Measurements from ENCODE around the gene SNRPA. TPM values are rescaled to one million over a fixed set of nuclear protein-coding genes. Genes with fewer than 3 reads are reported as not detected.
"Not testable (repeated sequence)": the region's sequence is repeated elsewhere in the genome, so short reads cannot be mapped to it uniquely, and the experiment has no call there.

SNRPA gene
- total RNA-seq, 1 experiment from 2014 or later, result 64.3 TPM

- no peak for DNase-seq (ENCODE audit: low read depth)
- in situ Hi-C loops (cut with HindIII; ENCODE audit: low pct_unique_long_range_greater_than_20kb, low sequenced_read_pairs), result no loop called here
Measured at GRCh38 chr19:40763963-40764362, 13.0 kb downstream of the SNRPA start.

GRCh38 chr19:40766385-40766784 lies 15.4 kb downstream of the SNRPA start:
- in situ Hi-C loops (cut with HindIII; ENCODE audit: low pct_unique_long_range_greater_than_20kb, low sequenced_read_pairs); DNase-seq (ENCODE audit: low read depth): not testable (repeated sequence)

- DNase-seq (ENCODE audit: low read depth), result no peak
- in situ Hi-C loops (cut with HindIII; ENCODE audit: low pct_unique_long_range_greater_than_20kb, low sequenced_read_pairs), result no loop called here
Measured at GRCh38 chr19:40768869-40769268, 17.9 kb downstream of the SNRPA start.

GRCh38 chr19:40771101-40771862 lies 20.3 kb downstream of the SNRPA start:
- in situ Hi-C loops (cut with HindIII; ENCODE audit: low pct_unique_long_range_greater_than_20kb, low sequenced_read_pairs), result not testable (repeated sequence)
- peak; percentile 60 for DNase-seq (ENCODE audit: low read depth)

- DNase-seq (ENCODE audit: low read depth), result no peak
- in situ Hi-C loops (cut with HindIII; ENCODE audit: low pct_unique_long_range_greater_than_20kb, low sequenced_read_pairs), result no loop called here
Measured at GRCh38 chr19:40774916-40775631, 24.1 kb downstream of the SNRPA start, which contains the start of gene MIA. Gene MIA (plus strand): TSS chr19:40775521. CDS start chr19:40775543, 22 bp downstream.

GRCh38 chr19:40775632-40776022 lies 24.6 kb downstream of the SNRPA start:
- in situ Hi-C loops (cut with HindIII; ENCODE audit: low pct_unique_long_range_greater_than_20kb, low sequenced_read_pairs), result no loop called here
- DNase-seq (ENCODE audit: low read depth), result no peak

- DNase-seq (ENCODE audit: low read depth), result no peak
- in situ Hi-C loops (cut with HindIII; ENCODE audit: low pct_unique_long_range_greater_than_20kb, low sequenced_read_pairs), result no loop called here
Measured at GRCh38 chr19:40776364-40776763, 25.4 kb downstream of the SNRPA start.

- in situ Hi-C loops (cut with HindIII; ENCODE audit: low pct_unique_long_range_greater_than_20kb, low sequenced_read_pairs), result no loop called here
- DNase-seq (ENCODE audit: low read depth), result peak; percentile 94
Measured at GRCh38 chr19:40776932-40777644, 26.1 kb downstream of the SNRPA start.

- in situ Hi-C loops (cut with HindIII; ENCODE audit: low pct_unique_long_range_greater_than_20kb, low sequenced_read_pairs), result no loop called here
- no peak for DNase-seq (ENCODE audit: low read depth)
Measured at GRCh38 chr19:40777645-40777936, 26.6 kb downstream of the SNRPA start.

- DNase-seq (ENCODE audit: low read depth), result peak; percentile 100
- in situ Hi-C loops (cut with HindIII; ENCODE audit: low pct_unique_long_range_greater_than_20kb, low sequenced_read_pairs), result no loop called here
Measured at GRCh38 chr19:40777937-40778705, 27.1 kb downstream of the SNRPA start, which contains the start of gene RAB4B. Gene RAB4B (plus strand): TSS chr19:40778247. CDS start chr19:40778376, 129 bp downstream.

- DNase-seq (ENCODE audit: low read depth), result no peak
- in situ Hi-C loops (cut with HindIII; ENCODE audit: low pct_unique_long_range_greater_than_20kb, low sequenced_read_pairs), result no loop called here
Measured at GRCh38 chr19:40778706-40779284, 27.8 kb downstream of the SNRPA start.

- in situ Hi-C loops (cut with HindIII; ENCODE audit: low pct_unique_long_range_greater_than_20kb, low sequenced_read_pairs), result no loop called here
Measured at GRCh38 chr19:40780582-40780981, 29.6 kb downstream of the SNRPA start.

GRCh38 chr19:40781140-40781539 lies 30.1 kb downstream of the SNRPA start:
- no peak for DNase-seq (ENCODE audit: low read depth)
- in situ Hi-C loops (cut with HindIII; ENCODE audit: low pct_unique_long_range_greater_than_20kb, low sequenced_read_pairs), result no loop called here

More at GRCh38 chr19:40780582-40780981, 29.6 kb downstream of the SNRPA start:
- no peak for DNase-seq (ENCODE audit: low read depth)

GRCh38 chr19:40783711-40784110 lies 32.7 kb downstream of the SNRPA start:
- no peak for DNase-seq (ENCODE audit: low read depth)
- in situ Hi-C loops (cut with HindIII; ENCODE audit: low pct_unique_long_range_greater_than_20kb, low sequenced_read_pairs), result no loop called here

- DNase-seq (ENCODE audit: low read depth); in situ Hi-C loops (cut with HindIII; ENCODE audit: low pct_unique_long_range_greater_than_20kb, low sequenced_read_pairs): not testable (repeated sequence)
Measured at GRCh38 chr19:40784146-40784545, 33.1 kb downstream of the SNRPA start.

GRCh38 chr19:40785526-40785925 lies 34.5 kb downstream of the SNRPA start:
- DNase-seq (ENCODE audit: low read depth), result no peak
- in situ Hi-C loops (cut with HindIII; ENCODE audit: low pct_unique_long_range_greater_than_20kb, low sequenced_read_pairs), result no loop called here

- in situ Hi-C loops (cut with HindIII; ENCODE audit: low pct_unique_long_range_greater_than_20kb, low sequenced_read_pairs), result no loop called here
- DNase-seq (ENCODE audit: low read depth), result no peak
Measured at GRCh38 chr19:40786060-40787037, 35.3 kb downstream of the SNRPA start.

Data from Caki2 (cell line).